Measurements from ENCODE around the gene ELP5.

The ELP5 gene

GRCh38 chr17:7219229-7219811, 32.7 kb upstream of the ELP5 start:
- DNase-seq: no peak

GRCh38 chr17:7219812-7220592, 32.0 kb upstream of the ELP5 start, which contains the start of the genes ACADVL and DLG4:
Gene ACADVL (plus strand): TSS chr17:7219938. CDS start chr17:7219985, 47 bp downstream.
Gene DLG4 (minus strand): TSS chr17:7219836.
- DNase-seq: no peak

DNA sequence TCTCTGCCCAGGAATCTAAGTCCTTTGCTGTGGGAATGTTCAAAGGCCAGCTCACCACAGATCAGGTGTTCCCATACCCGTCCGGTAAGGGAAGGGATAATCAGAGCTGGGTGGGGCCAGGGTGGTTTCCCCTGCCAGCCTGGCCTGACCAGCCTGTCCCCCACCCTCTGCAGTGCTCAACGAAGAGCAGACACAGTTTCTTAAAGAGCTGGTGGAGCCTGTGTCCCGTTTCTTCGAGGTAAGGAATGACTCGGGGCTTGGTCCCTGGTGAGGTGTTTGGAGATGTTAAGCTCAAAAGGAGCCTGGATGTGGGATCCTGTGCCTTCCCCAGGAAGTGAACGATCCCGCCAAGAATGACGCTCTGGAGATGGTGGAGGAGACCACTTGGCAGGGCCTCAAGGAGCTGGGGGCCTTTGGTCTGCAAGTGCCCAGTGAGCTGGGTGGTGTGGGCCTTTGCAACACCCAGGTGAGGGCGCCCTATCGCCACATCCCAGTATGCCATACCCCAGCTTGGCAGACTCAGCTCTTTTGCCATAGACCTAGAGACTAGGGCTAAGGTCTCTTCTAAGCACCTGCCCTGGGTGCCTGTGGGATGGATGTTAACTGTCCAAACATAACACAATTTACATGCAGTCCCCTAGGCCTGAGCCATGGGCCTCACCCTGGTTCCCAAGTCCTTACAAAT, 31.3 kb upstream of the ELP5 start:
- no peak for DNase-seq

DNA sequence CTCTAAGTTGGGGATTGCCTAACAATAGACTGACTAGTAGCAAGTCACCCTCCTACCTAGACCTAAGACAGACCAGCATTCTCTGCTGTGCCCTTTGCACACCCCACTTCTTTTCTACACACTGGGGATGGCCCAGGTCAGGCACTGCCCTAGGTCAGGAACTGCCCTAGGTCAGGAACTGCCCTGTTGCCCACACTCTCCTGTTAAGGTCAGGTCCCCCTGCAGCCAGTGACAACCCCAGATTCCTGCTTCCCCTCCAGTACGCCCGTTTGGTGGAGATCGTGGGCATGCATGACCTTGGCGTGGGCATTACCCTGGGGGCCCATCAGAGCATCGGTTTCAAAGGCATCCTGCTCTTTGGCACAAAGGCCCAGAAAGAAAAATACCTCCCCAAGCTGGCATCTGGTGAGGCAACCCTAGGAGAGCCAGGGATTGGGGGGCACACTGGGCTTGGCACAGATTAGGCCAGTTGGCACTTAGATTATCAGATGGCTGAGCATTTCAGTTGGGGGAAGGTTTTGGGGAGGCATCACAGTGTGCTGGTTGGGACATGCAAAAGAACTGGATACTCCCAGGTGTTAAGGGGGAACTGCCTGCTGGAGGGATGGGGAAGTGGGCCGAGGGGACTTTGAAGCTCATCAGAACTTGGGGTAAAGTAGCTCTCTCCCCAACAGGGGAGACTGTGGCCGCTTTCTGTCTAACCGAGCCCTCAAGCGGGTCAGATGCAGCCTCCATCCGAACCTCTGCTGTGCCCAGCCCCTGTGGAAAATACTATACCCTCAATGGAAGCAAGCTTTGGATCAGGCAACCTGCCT, 30.5 kb upstream of the ELP5 start:
- no peak for DNase-seq

- DNase-seq: no peak
Observed at GRCh38 chr17:7222093-7222971, 29.7 kb upstream of the ELP5 start.

DNA sequence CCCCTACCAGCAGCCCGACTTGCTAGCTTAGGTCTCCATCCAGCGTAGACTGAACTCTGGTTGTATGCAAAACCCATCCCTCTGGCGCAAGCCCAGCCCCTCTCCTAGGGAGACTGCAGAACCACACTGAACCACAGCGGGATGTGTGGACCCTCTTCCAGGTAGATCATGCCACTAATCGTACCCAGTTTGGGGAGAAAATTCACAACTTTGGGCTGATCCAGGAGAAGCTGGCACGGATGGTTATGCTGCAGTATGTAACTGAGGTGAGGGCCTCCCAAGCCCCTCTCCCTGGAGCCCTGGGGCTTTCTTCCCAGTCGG, 29.1 kb upstream of the ELP5 start:
- no peak for DNase-seq

DNA sequence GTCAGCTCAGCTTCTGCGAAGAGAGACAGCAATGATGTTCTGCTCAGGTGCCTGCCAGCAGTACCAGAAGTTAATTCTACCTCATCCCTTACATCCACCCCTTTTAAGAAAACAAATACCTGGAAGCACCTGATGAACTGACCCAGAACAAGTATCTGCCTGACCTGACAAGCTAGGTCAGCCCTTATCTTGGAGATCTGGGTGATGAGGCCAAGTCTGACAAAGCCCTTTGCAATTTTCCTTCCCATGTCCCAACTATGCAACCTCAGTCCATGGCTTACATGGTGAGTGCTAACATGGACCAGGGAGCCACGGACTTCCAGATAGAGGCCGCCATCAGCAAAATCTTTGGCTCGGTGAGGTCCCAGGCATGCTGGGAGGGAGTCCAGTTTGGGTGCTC, 28.6 kb upstream of the ELP5 start:
- DNase-seq: no peak

- DNase-seq: no peak
Observed at GRCh38 chr17:7224110-7224509, 27.9 kb upstream of the ELP5 start.

- no peak for DNase-seq
Observed at GRCh38 chr17:7224661-7225111, 27.3 kb upstream of the ELP5 start.

GRCh38 chr17:7225711-7226331, 26.2 kb upstream of the ELP5 start:
- no peak for DNase-seq

DNA sequence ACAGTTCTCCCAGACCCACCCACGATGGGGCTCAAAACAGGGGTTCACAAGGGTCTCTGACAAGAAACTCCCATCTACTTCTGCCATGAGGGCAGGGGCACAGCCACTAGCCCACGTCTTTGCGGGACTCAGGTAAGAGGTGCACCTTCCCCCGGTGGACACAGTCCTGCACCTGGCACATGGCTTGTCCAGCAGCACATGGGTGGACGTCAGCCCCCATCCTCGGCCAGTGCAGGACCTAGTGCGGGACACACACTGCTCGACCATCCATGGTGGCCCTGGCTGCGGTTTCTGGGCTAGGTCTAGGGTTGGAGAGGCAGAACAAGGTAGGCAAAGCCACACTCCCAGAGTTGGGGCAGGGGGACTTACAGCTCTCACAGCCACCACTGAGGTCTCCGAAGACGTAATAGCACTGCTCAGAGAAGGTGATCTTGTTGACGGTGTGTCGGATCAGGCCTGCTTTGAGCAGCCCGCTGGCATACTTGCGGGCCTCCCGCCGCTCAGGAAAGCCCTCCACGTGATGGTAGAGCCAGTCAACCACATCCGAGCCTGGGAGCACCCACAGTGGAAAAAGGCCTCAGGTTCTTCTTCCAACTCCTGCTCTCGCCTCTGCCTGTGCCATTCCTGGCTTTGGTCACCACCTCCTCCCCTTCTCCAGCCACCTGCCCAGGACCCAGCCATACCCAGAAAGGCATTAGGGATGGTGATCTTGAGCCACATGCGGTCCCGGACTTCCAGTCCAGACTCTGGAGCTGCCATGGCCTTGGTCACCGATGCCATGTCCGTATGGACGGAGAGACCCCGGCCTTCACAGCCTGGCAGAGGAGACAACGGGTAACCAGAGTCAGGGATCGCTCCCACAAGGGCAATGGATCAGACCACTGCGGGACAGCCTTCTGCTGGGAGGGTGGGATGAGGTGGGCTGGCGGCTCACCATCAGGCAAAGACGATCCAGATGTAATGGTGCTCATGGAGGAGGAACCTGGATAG, 25.0 kb upstream of the ELP5 start:
- DNase-seq: no peak

- DNase-seq: no peak
Observed at GRCh38 chr17:7228920-7229319, 23.1 kb upstream of the ELP5 start.

GRCh38 chr17:7229504-7229903, 22.5 kb upstream of the ELP5 start:
- DNase-seq: no peak

GRCh38 chr17:7232114-7232513, 19.9 kb upstream of the ELP5 start:
- DNase-seq: no peak

- no peak for DNase-seq
Observed at GRCh38 chr17:7233701-7234082, 18.3 kb upstream of the ELP5 start.

- no peak for DNase-seq
Observed at GRCh38 chr17:7234083-7234951, 17.7 kb upstream of the ELP5 start, which contains the start of gene DVL2. Gene DVL2 (minus strand): TSS chr17:7234517. CDS start chr17:7234262, 255 bp downstream.

GRCh38 chr17:7235693-7236665, 16.0 kb upstream of the ELP5 start:
- DNase-seq: no peak

- DNase-seq: no peak
Observed at GRCh38 chr17:7236808-7237207, 15.2 kb upstream of the ELP5 start.
